ENCODE data around the gene ATF7.
"Not testable (repeated sequence)": the region's sequence is repeated elsewhere in the genome, so short reads cannot be mapped to it uniquely, and the experiment has no call there.

Gene ATF7

GRCh38 chr12:53626702-53627169 is 554 bp upstream of the ATF7 start:
- DNase-seq = no peak

- no peak for DNase-seq
These were observed 723 bp downstream of the ATF7 start for GRCh38 chr12:53625373-53625945.

GRCh38 chr12:53624956-53625355 is 1.2 kb downstream of the ATF7 start:
- no peak for DNase-seq

- no peak for DNase-seq
These were observed 1.7 kb downstream of the ATF7 start for GRCh38 chr12:53624458-53624857.

- DNase-seq = no peak
These were observed 2.4 kb downstream of the ATF7 start for GRCh38 chr12:53623548-53624385.

- DNase-seq = no peak
These were observed 3.5 kb downstream of the ATF7 start for GRCh38 chr12:53622724-53623123.

- no peak for DNase-seq
These were observed 7.9 kb downstream of the ATF7 start for GRCh38 chr12:53618275-53618674.

- DNase-seq = no peak
These were observed 8.5 kb downstream of the ATF7 start for GRCh38 chr12:53617700-53618099.

- no peak for DNase-seq
These were observed 9.2 kb downstream of the ATF7 start for GRCh38 chr12:53616950-53617349.

GRCh38 chr12:53613821-53614220 is 12.4 kb downstream of the ATF7 start:
- no peak for DNase-seq

- DNase-seq = no peak
These were observed 13.2 kb downstream of the ATF7 start for GRCh38 chr12:53612978-53613377.

GRCh38 chr12:53611304-53611703 is 14.9 kb downstream of the ATF7 start:
- DNase-seq = no peak

GRCh38 chr12:53606688-53607087 is 19.5 kb downstream of the ATF7 start:
- DNase-seq = not testable (repeated sequence)

- DNase-seq = no peak
These were observed 21.6 kb downstream of the ATF7 start for GRCh38 chr12:53604581-53604980.

- no peak for DNase-seq
These were observed 22.4 kb downstream of the ATF7 start for GRCh38 chr12:53603804-53604203.

GRCh38 chr12:53603196-53603595 is 23.0 kb downstream of the ATF7 start:
- no peak for DNase-seq

- DNase-seq = no peak
These were observed 23.9 kb downstream of the ATF7 start for GRCh38 chr12:53602176-53602864.

- DNase-seq = no peak
These were observed 24.8 kb downstream of the ATF7 start for GRCh38 chr12:53601296-53601847.

- no peak for DNase-seq
These were observed 25.5 kb downstream of the ATF7 start for GRCh38 chr12:53600490-53601295.

- DNase-seq = no peak
These were observed 26.6 kb downstream of the ATF7 start for GRCh38 chr12:53599579-53599978.

- not testable (repeated sequence) for DNase-seq
These were observed 27.2 kb downstream of the ATF7 start for GRCh38 chr12:53598971-53599370.

- DNase-seq = no peak
These were observed 29.2 kb downstream of the ATF7 start for GRCh38 chr12:53596920-53597363.
